Fibroblast of skin of left biceps (primary cell): ENCODE measurements around the gene KIT.

Experiments
- DNase-seq, 2 experiments: peaks; one replicate each; pipeline ENCODE4 v3.0.0-alpha.2; 2013; ENCODE audit warnings: low read depth in 2 of 2

KIT gene

DNA sequence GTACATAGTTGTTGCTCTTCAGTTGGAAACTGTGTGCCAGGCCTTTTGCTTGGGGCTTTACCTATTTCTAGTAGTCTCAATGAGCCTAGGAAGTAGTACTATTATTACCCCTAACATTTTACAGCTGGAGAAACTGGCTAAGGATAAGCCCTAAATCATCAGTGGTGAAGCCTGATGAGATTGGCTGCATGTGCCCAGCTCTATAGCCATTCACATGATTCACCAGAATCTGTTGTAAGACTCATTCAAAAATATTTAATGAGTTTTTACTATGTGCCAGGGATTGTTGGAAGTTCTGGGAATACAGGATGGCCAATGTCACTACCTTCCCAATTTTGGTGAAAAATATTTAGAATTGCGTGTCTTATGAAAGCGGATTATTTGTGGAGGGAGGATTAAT lies 2.8 kb downstream of the KIT start:
- no peak for DNase-seq

DNA sequence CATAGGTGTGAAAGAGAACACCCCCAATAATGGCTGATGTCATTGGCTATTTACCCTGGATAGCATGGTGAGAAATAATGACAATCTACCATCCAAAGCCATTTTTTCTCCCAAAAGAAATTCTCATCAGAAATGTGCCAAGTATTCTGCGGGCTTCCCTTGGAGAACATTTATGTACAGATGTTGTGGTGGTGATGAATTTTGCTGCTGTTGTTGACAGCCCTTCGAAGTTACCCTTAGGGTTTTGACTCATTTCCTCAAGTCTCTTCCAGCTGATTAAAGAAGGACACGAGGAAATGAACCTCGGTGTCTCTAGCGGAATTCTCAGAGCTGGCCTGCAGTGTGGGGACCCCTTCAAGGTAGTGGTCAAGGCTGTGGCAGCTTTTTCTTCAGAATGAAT lies 3.4 kb downstream of the KIT start:
- DNase-seq: peak; percentile 49 to 50

DNA sequence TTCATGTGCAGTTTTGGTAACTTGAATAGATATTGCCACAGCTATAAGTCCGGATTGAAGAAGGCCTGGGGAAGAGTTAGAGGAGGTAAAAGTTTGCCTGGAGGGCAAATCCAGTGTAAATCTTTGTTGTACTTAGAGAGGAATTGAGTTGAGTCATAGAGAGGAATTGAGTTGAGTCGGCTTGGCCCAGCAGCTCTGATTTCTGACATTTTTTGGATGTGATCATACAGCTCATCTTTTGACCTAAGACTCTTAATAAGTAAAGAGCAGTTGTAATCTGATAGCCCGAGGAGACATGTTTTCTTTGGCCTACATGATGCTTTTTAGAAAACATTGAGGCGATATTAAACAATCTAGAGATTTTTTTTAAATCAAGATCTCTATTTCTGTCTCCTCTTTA lies 3.9 kb downstream of the KIT start:
- peak; percentile 83 to 86 for DNase-seq

DNA sequence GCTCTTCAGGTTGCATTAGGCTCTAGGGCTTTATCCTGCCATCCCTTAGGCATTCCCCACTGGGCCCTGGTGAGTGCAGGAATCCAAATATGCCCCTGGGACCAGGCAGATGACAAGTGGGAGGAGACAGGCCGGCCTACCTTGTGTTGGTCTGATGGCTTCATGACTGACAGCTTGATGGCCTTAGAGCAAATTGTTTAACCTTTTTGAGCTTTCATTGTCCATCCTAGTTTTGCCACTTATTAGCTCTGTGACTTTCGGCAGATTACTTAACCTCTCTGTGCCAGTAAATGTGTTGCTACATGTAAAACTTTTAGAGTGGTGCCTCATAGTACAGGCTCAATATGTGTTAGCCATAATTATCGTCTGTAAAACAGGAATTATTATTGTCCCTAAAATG lies 4.4 kb downstream of the KIT start:
- DNase-seq: no peak

DNA sequence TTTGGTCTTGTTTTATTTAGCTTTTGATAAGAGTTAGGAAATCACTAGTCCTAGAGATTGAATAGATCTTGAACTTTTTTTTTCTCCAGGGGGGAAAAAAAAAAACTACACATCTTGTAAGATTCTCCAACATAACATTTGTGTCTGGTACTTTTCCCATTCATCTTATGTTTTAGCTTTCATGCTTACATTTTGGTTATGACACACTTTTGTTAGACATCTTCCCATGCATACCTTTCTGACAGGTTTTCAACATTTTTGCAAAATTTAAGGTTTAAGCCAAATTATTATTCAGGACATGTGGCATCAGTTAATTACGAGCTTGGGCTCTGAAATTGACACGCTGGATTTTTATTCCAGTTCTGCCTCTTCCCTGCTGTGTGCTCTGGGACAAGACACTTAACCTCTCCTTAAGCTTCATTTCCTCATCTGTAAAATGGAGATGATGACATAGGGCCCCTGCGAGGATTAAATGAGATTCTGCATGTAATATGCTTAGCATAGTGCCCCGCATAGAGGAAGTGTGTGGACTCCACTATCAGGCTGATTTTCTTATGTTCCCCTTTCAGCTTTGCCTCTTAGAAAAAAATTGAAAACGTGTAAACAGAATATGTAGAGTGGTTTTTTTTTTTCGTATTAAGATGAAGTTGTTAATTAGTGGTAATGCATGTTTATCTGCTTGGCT lies 5.3 kb downstream of the KIT start:
- peak in 1 of 2 experiments; percentile 32 for DNase-seq

DNA sequence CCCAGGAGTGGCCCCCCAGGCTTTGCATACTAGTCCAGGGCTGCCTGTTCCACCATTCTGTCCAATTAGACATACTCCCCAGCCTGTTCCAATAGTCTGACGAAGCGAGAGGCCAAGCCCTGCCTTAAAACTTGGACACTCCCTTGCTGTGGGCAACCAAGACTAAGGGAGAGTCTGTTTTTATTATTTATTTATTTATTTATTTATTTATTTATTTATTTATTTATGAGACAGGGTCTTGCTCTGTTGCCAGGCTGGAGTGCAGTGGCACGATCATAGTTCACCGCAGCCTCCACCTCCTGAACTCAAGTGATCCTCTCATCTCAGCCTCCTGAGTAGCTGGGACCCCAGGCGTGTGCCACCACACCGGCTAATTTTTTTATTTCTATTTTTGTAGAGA lies 6.6 kb downstream of the KIT start:
- no peak for DNase-seq

DNA sequence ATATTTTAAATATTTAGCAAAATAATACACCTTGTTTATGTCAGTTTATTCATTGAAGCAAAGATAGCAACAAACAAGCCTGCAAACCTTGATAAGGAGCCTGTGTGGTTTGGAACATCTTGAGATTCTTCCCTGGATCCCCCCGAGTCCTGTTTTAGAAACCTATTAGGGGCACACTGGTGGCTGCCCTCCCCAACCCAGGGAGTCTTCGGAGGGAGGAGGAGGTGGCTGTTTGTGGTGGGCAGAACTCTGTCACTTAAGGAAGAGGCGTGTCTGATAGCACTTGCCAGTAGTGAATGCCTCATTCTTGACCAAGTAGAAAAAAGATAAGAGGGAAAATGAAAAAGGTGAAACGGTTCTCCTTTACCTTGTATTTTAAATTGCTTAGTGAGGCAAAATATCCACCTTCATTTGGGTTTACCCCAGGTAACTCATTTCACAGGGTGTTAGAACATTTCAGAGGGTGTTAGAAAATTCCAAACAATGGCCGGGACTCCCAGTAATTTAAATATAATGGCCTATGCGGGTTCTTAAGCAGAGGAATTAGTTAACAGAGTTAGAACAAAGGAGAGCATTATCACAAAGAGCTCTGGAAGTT lies 10.4 kb downstream of the KIT start:
- no peak for DNase-seq

DNA sequence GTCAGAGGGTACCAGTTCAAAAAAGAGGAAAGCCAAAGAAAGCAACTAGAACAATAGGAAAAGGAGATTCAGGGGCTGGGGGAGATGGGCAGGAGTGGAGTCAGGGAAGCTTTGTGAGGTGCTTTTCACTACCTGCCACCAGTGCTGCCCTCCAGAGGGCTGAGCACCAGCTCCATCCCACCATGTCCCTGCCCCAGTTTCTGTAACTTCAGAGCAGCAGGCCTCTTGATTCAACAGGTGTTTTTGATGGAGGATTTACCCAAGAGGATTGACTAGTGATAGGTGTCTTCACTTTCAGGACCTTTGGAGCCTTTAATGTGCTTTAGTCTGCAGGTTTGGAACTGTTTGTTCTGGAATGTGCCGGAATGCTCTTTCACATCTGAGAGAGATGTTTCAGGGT lies 12.1 kb downstream of the KIT start:
- no peak for DNase-seq

DNA sequence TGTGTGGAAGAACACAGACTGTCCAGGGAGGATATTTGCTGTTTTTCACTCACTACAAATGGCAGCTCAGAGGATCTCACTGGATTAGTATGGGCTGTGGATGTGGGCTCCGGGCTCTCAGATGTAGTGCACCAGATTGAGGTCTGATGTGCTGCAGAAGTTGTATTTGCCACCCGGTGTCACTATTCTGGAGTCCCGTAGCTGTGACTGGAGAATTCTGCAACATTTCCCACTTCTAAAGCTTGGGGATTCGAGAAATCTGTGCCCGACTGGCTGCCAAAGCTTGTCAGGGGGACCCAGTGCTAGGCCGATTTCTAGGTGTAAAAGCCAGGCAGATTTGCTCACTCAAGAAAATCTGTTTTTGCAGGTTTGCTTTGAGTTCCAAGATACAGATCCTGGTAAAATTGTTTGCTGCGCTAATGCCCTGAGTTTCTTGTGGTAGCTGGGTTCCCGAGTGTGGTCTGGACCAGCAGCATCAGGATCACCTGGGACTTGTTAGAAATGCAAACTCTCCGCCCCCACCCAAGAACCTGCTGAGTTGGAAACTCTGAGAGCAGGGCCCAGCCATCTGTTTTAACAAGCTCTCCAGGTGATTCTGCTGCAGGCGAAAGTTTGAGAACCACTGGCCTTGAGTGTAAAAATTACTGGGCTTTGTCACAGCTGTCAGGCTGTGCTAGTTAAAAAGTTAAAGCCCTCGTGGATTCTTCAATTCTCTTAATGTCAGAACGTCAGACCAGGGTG lies 18.1 kb downstream of the KIT start:
- DNase-seq: no peak

DNA sequence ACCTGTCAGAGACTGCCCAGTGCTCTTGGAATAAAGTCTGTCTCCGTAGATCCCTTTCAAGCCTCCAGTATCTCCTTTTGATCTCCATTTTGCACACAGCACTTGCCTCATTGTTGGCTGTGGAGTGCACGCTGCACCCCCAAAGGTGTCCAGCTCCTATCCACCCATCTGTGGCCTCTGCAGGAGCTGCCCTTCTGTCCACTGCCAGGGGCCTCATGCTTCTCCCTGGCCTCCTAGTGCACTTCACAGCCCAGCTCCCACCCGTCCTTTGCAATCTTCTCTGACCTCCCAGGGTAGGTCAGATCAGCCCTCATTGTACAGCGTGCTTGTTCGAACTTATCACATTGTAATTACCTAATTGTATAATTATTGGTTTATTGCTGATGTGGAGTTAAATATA lies 18.9 kb downstream of the KIT start:
- DNase-seq: no peak

DNA sequence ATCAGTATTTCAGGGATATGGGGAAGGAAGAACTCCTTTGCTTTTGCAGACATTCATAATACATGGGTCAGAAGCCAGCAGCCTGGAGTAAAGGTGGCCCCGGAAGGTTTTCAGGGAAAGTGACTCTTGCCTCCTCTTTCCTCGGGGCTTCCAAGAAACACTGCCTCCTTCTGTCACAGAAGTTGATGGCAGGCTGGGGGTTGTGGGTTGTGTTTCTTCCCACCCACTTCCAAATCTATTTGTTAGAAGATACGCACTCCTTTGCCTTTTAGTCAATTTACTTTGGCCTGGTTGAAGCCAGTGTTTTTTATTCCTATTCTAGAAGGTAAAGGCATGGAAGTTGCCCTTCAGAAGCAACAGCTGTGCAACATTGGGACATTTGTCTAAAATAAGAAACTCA lies 19.7 kb downstream of the KIT start:
- no peak for DNase-seq

DNA sequence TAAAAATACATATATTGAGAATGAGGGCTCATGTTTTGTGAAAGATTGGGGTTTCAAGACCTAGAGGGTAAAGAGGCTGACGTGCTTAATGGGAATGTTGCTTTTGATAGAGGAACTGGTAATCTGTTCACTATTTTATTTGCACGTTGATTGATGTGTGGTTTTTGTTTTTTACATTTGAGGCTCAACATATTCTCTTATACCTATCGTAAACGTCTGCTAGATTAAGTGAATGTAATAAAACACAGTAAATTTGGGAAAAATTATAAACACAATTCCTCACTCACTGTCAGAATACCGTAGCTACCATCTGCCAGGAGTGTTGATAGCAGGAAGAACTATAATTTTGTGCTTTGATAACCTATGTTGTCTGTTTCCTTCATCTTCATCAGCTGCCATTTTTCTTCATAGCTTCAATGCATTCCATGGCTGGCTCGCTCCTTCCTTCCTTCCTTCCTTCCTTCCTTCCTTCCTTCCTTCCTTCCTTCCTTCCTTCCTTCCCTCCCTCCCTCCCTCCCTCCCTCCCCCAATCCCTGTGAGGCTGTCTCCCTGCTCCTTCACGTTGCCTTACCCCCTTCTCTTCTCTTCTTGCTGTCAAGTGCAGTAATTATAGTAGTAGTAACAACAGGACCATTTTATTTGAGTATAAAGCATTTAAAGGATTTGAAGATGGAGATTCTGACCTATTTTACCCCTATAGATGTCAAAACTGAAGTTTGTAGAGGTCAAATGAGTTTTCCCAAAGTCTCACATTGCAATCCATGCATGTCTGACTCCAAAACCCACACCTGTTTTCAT lies 20.3 kb downstream of the KIT start:
- no peak for DNase-seq

DNA sequence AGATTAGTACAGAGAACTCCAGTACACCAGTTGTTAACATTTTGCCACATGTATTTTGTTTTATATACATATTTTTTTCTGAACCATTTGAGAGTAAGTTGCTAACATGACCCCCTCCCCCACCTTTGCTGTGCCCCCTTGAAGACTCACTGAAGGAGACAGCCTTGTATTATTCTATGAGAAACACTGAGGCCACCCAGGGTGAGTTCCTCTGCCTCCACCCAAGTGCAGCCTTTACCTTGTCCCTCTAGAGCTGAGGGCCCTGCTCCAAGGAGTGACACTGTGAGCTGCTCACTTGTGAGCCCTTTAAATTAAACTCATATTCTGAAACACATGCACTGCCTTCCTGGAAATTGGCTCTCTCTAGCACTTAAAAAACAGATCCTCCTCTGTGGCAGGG lies 21.1 kb downstream of the KIT start:
- DNase-seq: no peak

DNA sequence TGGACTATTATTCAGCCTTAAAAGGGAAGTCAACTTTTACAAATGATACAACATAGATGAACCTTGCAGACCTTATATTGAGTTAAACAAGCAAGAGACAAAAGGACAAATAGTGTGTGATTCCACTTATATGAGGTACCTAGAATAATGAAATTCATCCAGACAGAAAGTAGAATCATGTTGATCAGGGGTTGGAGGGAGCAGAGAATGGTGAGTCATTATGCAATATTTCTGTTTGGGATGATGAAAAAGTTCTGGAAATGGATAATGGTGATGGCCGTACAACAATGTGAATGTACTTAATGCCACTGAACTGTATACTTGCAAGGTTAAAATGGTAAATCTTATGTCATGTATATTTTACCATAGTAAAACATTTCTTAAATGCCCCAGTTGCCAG lies 22.1 kb downstream of the KIT start:
- DNase-seq: no peak

DNA sequence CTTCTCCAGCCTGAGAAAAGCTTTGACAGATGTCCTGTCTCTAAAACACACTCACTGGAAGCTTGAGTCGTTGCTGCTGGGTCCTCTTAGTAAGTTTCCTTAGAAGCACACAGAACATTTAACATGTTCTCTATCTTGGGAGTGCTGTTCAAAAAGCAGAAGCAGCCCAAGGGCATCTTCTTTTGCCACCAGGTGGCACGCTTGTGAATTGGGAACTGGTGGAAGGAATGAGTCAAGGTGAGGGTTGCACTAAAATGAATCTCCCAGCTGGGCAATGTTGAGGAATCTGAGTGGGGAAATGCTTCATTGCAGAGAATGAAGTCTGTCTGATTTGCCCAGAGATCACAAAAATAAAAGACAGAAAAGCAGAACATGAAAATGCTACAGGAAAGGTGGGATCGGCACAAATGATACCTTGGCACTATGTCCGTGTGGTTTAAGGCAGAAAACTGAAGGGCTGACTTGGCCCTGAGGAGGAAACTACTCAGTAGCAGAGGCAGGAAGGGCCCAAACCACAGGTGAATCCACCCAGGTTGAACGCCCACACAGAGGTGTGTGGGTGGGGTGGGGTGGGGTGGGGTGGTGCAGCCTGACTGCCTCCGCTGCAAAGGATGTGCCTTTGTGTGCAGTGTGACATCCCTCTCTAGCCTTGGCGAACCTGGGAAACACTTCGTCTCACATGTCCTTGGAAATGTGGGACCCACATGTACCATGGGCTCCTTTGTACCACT lies 26.0 kb downstream of the KIT start:
- DNase-seq: no peak

DNA sequence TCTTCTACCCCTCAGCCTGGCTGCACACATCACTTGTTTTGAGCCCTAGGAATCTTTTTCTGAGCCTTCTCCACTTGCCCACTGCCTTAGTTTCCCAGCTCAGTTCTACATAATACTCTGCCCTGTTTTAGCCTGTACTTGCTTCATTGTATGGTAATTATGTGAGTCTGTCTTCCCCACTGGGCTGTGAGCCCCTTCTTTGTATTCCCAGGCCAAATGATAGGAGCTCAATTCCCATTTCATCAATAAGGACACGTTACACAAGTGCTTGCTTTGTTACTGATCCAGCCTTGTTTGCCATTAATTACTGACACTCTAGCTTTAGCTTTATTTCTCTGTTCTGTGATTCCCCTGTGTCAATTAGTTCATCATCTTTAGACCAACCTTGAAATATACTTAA lies 28.1 kb downstream of the KIT start:
- no peak for DNase-seq

DNA sequence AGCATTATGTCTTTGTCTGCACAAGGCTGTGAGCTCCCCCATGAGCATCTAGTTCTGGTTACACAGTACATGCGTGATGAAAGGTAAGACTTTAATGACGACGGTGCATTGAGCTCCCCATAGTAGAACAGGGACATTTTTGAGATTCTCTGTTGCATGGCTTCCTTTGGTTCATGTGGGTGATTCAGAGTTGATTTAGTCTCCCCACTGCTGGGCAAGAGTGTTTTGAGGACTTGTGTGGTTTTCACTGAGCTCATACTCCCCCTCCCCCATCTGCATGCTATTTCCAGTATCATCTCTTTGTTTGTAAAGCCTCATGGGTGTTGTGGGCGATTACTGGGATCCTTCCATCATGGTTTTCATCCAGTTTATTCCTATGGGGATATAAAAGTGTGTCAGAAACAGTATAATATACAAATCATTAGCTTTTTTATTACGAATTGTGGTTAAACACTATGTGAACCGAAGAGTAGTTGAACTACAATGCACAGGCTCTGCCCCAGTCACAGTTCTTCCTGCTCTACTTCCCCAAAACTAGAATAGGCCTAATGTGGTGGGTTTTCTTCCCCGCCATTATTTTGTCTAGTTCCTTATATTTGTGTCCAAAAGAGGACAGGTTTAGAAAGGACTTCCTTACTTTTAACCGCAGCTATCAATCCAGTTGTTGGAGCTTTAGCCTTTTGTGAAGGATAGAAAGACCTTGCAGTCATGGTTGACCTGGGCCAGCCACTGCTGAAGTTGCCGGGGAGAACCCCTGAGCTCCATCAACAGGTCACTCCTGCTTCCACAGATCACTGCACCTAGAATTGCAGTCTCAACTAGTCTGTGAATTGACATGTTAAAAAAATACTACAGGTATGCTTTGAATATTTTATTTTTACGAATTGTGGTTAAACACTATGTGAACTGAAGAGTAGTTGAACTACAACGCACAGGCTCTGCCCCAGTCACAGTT lies 30.4 kb downstream of the KIT start:
- DNase-seq: peak; percentile 50 to 67

DNA sequence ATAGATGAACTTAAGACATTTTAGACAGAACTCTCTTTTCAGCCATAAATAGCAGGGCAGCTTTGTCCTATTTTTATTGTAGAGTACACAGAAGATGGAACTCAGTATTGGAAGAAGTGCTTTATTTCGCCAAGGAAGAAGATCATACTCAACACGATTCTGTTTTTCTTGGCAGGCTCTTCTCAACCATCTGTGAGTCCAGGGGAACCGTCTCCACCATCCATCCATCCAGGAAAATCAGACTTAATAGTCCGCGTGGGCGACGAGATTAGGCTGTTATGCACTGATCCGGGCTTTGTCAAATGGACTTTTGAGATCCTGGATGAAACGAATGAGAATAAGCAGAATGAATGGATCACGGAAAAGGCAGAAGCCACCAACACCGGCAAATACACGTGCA lies 37.6 kb downstream of the KIT start:
- DNase-seq: no peak

DNA sequence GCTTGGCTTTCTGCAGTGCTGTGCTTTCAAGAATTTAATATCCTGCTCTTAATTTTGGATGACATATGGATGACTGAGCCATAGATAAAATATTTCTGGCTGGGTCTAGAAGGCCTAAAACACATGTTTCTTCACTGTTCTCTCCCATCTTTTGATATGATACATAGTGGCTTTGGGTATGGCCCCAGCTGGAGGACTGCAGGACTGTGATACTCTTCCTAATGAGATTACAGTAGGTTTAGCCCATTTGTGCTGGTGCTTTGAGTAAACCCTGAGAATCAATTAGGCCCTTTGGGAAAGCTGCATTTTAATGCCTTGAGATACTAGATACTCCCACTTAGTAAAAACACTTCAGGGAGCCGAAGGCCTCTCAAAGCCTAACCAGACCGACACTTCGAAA lies 38.0 kb downstream of the KIT start:
- no peak for DNase-seq

DNA sequence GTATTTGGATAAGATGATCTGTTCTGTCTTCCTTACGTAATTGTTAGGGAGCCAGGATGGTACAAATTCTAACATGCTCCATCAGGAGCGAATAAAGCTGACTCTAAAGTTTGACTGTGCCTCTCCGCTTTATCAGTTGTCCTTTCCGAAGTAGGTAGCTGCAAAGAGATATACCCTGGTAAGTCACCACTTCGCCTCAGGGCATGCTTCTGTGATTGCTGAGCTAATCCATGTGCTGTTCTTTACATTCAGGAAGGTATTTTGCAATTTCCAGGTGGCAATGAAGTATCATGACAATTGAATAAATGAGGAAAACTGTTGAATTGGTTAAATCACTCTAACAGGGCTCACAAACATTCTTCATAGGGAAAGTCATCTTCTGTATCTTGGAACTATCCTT lies 38.9 kb downstream of the KIT start:
- DNase-seq: no peak

DNA sequence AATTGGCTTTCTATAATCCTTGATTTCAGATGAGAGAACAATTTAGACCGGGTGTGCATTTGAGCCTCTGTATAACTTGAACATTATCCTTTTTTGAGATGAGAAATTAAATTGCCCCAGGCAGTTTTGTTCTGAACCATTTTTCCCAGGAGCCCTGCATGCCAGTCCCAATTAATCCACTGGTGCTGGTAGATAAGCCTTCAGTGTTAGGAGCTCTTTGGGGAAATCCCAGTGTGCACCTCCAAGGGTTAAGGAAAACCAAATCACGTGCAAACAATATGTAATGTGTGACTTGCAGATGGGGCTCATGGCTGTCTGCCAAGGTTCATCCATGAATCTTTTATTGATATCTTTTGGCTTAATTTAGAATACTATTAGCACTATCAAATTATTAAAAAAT lies 43.2 kb downstream of the KIT start:
- no peak for DNase-seq
